Stimulated activated CD8-positive, alpha-beta memory T cell treated with anti-CD3 and anti-CD28 coated beads, Interleukin-12 subunit alpha, Interleukin-12 subunit beta, amount 100 ng/mL, for 1 hour (primary cell): ENCODE results near the gene FOXP2.
"Not testable (repeated sequence)": the region's sequence is repeated elsewhere in the genome, so short reads cannot be mapped to it uniquely, and the experiment has no call there.

Experiments used
- DNase-seq: peaks from one replicate; pipeline ENCODE4 v3.0.0-alpha.2; 2020; ENCODE audit warnings: low read depth

The FOXP2 gene

DNA sequence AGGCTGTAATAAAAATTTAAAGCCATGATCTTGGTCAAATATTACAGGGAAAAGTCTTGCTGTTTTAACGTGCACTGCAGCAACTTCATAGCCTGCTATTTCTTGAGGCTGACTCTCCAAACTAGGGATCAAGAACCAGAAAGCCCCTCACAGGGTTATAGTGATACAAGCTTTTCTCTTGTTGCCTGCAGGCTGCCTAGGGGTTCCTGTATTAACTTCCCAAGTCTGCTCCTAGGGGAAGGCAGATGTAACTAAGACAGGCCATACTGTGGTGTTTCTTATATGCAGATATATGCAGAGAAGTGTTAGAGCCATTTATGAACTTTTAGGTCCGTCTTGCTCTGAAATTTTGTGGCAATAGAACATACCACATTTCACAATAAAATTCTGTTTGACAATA lies 175.7 kb downstream of the FOXP2 start:
- DNase-seq, result no peak

DNA sequence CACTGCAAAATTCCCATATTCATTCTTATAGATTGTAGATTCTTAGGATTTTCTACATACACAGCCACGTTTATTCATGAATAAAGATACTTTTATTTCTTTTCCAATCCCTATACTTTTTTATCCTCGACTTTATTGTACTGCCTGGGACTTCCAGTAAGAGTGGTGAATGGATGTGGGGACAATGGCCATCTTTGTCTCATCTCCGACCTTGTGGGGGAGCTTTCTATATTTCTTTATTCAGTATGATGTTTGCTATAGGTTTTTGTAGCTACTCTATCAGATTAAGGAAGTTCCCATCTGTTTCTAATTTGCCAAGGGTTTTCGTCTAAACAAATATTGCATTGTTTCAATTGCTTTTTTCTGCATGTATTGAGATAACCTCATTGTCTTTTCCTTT lies 184.3 kb downstream of the FOXP2 start:
- DNase-seq, result no peak

DNA sequence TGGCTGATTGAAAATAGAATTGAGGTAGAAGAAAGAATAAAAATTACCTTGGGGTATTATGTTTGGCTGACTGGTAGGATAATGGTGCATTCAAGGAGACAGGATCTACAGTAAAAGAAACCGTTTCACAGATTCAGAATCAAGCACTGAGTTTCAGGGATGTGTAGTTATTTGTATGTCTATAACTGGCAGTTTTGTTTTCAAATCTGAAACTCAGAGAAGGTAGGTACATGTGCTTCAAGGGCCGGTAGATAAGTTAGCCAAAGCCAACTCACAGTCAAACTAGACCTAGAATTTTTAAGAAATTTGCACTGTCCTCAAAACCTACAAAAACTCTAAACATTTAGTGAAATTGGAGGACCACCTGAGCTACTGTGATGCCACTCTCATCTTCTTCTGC lies 191.5 kb downstream of the FOXP2 start:
- DNase-seq, result no peak

DNA sequence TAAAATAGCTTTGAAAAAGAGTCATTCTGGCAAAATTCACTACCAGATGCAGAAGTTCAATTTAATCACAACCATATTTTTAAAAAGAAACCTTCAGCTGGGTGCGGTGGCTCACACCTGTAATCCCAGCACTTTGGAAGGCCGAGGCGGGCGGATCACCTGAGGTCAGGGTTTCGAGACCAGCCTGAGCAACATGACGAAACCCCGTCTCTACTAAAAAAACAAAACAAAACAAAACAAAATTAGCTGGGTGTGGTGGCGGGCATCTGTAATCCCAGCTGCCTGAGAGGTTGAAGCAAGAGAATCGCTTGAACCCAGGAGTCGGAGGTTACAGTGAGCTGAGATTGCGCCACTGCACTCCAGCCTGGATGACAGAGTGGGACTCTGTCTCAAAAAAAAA lies 194.2 kb downstream of the FOXP2 start:
- DNase-seq, result not testable (repeated sequence)

DNA sequence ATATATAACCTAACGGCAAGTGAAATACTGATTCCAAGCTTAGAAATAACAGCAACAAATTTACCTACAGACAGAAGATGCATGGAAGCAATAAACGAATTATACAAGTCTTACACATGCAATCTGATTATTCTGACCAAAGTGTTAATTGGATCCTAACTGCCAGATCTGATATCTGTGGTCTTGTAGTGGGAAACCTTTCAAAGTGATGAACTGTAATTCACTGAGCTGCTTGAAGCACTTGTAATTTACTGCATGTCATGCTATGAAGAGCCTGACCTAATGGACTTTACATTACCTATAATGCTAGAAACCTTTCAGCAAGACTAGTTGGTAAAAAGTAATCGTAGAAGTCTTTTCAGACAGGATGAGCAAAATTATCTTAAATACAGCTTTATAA lies 205.6 kb downstream of the FOXP2 start:
- DNase-seq, result no peak

DNA sequence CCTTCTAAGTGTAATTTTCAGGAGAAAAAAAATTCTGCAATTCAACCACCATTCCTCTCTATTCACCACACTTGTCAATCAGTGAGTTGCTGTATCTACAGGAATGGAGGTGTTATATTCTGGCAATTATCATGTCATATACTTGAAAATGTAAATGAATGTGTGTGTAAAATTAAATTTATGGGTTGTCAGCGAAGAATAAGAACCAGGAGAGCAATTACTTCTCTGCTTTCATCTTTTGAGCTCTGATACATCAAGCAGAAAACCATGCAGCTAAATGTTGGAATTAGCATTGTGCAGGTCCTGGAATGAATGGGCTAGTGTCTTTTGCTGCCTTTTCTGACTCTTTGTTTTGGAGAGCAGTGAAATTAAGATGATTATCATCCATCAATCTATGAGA lies 207.6 kb downstream of the FOXP2 start:
- DNase-seq, result no peak

DNA sequence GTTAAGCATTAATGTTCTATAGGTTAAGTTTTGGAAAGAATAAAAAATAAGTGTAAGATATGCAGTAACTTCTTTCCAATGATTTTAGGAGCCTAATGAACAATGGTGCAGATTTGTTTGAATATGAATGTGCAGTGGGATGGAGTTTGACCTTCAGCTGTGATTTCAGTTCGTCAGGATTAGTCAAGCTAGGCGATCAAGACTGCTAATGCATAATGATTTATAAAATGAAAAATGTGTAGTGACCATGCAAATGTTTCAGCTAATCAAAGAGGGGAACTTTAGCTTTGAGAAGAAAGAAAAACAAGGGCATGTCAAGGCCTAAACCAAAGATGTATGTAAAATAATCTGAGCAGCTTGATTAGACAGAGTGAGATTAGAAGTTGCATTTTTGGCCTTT lies 208.5 kb downstream of the FOXP2 start:
- no peak for DNase-seq

DNA sequence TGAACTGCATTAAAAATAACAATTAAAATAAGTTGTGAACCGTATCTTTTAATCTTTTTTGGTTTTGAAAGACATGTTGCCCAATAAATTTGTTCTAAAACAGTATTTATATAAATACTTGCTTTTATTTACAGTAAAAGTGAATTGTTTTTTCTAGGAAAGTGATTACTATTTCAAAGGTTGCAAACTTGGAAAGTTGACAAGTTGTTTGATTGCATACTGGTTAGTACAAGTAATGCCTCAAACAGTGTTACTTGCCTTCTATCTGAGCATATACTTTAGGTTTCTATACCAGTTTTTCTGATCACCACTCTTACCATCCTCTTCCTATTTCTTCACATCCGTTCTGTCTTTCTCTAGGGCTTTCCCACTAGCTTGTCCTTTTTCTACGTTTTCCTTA lies 212.6 kb downstream of the FOXP2 start:
- DNase-seq, result no peak

DNA sequence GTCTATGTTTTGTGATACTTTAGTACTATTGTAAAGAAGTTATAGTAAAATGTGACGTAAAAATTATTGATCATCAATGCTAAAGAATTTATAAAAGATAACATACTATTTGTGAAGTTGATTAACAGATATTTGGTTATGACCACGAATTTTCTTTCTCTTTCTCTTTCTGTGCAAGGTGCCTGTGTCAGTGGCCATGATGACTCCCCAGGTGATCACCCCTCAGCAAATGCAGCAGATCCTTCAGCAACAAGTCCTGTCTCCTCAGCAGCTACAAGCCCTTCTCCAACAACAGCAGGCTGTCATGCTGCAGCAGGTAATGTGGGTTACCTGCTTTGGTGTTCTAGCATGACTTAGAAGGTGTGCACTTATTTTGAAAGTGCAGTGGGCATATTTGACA lies 213.7 kb downstream of the FOXP2 start:
- DNase-seq, result no peak

DNA sequence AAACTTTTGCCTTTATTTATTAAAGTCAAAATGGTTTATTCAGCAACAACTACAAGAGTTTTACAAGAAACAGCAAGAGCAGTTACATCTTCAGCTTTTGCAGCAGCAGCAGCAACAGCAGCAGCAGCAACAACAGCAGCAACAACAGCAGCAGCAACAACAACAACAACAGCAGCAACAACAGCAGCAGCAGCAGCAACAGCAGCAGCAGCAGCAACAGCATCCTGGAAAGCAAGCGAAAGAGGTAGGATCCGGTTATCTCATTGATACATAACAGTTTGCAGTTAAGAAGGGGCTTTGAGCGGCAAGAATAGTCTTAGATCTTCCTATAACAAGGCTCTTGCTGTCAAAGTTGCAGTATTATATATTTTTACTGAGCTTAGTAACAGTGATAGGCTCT lies 215.1 kb downstream of the FOXP2 start:
- DNase-seq, result no peak

DNA sequence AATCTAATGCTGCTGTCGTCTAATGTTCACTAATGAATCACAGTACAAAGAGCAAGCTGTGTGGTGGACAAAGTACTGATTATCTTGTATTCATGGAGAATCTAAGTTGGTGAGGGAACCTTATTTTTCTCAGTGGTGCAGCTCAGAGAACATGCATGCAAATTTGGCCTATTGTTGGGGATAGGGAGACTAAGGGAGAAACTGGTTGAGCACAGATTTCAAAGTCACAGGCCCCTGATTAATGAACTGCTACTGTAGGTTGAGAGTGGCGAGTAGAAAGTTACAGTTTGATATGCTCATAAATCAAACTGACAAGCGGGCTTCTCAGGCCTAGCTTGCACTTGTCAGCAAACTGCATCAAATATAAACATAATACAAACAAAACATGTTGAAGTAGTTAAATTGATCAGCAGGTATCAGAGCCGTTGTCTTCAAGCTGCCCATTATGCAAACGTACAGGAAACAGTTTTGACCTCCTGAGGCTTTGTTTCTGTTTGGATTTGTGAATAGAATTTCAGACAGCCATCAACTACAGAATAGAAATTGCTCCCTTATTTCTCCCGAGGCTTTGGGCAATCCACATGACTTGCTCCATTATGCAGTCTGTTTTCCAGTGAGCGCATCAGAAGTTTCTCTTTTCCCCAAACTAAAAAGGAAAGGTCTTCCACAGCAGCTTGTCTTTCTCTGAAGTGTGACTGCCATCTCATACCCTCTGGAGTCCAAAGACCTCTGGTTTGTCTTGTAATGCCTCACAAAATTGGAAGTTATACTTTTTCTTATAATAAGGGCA lies 215.8 kb downstream of the FOXP2 start:
- no peak for DNase-seq

DNA sequence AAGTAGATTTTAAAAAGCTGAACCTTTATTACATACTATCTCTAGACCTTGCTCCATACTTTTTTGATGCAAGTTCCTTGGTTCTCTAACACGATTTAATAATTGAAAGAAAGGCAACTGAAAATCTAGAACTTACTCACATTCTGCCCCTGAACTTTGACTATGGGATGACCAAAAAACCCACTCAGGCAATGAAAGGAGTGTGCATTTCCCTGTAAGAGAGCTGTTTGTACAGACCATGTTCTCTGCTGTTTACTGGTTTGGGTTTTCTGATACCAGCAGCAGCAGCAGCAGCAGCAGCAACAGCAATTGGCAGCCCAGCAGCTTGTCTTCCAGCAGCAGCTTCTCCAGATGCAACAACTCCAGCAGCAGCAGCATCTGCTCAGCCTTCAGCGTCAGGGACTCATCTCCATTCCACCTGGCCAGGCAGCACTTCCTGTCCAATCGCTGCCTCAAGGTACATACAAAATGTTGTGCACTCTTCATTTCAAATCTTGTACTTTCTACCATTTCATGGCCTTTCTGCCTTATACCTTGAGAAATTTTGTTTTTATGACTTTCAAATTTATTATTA lies 216.7 kb downstream of the FOXP2 start:
- no peak for DNase-seq

DNA sequence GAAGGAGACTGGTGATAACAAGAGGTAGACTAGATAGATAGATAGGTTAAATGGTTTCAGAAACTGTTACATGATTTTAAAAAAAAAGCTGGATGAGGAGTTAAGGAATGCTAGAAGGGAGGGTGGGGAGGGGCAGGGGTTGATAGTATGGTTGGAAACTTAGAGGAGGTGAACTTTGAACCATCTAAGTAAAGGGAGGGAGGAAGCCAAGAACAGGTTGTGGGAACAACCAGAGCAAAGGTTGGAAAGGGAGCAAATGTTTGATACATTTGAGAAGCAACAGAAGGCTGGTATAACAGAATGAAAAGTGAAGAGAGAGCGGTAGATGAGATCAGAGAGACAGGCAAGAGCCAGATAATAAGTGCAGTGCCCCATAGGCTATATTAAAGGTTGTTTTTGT lies 224.8 kb downstream of the FOXP2 start:
- no peak for DNase-seq

DNA sequence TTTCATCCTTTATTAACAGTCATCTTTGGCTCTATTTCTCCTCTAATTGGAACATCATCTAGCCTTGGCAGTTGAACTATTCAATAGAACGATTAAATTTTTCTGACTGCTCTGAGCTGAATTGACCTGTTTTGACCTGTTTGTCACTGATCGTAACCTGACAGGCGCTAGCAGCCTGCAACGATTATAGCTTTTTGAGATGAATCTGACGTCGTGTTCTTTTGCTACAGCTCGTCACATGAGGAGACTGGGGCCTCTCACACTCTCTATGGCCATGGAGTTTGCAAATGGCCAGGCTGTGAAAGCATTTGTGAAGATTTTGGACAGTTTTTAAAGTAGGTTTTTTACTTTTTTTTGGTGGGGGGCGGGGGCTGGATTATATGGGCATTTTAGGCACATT lies 229.8 kb downstream of the FOXP2 start:
- DNase-seq, result no peak

DNA sequence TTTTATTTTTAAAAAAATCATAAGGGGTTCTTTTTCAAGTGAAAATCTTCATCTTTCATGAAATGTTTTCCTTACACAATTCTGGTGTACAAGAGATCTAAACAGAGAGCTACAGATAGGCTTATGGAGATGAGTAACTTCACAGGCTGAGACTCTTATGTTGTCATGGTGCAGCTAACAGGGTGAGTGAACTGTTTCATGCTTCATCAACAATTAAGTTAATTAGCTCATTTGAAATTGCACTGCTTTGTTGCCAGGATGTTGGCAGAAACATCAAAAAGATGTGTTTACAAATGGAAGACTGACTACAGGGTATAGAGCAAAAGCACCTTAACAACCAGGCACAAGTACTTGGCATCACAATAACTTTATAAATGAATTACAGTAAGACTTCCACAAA lies 230.8 kb downstream of the FOXP2 start:
- no peak for DNase-seq

DNA sequence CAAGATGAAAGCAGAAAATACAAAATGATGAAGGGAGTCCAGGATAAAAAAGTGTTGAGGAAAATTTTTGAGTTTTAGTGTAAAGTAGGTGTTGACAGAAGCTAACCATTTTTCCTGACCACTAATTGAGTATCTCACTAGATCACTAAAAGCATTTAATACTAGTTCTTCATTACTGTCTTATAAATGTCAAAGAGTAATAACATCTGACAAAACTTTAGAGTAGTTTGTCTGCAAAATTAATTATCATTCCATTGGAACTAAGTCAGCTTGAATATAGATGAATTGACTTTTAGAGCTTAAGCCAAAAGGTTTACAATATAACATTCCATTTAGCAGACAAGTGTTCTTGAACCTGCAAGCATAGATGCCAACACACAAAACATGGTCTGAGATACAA lies 232.9 kb downstream of the FOXP2 start:
- DNase-seq, result no peak

DNA sequence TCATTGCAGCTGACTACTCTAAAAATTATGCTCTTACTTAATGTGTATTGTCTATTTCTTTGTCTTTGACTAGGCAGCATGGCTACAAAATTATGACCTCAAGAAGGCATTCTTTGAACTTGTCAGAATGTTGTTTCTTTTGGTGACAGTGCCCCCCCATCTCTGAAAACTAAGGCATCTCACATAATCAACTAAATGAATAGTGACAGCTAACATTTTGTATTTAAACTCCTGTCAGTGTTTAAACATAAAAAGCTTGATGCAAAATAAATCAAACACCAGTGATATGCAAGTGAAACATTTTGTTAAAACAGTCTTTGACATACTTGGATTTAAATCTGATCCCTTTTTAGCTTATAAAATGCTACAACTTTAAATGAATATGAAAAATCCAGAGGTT lies 233.5 kb downstream of the FOXP2 start:
- DNase-seq, result no peak

DNA sequence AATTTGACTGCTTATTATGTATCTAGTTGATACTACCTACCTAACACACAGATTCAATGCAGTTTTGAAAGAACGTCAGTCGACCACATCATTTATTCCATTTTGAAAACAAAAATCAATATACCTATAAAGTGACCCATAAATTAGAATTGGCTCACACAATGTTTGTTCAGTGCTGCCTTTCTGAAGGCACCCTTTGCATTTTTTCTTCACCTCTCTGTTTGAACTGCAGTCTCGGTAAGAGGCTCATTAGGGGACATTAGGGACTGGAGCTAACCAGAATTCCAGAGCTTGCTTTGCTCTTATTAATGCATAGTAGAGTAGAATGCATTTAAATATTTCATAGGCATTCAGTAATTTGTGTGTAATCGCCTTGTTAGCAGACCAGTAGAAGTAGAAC lies 234.1 kb downstream of the FOXP2 start:
- DNase-seq, result no peak

DNA sequence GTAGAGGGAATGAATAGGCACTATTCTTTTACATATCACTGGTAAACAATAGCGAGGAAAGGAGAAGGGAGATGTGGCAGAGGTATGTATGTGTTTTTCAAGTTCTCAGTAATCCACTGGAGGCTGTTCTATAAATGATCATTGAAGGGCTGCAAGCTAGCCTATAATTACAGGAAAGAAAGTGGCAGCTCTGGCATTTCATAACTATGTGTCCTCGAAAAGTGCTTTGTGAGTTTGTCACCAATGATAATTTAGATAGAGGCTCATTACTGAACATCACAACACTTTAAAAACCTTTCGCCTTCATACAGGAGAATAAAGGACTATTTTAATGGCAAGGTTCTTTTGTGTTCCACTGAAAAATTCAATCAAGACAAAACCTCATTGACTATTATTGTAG lies 235.1 kb downstream of the FOXP2 start:
- DNase-seq, result no peak

DNA sequence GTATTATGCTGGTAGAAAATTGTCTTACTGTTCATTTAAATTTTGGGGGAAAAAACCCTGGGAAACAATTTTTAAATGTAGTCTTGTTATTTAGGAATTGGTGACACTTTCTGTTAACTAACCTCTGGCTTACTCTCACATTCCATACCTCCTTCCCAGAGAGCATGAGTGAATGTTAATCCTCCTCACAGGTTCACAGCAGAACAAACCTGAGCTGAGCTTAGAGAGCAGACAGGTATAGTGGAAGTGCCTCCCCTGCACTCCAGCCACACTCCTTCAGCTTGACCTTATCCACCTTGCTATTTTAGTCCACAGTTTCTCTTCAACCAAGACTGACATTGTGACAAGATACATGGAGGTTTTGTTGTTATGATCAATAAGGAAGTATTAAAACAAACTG lies 235.9 kb downstream of the FOXP2 start:
- no peak for DNase-seq

DNA sequence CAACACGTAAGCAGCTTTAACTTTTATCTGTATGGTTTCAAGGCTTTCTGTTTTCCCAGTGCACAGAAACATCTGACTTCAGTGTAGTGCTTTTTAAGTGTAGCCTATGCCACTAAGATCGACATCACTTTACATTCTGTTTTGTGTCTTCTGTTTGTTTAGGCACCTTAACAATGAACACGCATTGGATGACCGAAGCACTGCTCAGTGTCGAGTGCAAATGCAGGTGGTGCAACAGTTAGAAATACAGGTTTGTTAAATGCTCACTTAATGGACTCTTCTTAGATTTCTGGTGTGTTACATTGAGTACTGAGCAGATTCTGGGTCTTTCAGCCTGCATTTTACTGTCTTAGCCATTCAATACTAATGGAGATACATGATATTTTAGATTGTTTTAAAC lies 237.4 kb downstream of the FOXP2 start:
- DNase-seq, result no peak

DNA sequence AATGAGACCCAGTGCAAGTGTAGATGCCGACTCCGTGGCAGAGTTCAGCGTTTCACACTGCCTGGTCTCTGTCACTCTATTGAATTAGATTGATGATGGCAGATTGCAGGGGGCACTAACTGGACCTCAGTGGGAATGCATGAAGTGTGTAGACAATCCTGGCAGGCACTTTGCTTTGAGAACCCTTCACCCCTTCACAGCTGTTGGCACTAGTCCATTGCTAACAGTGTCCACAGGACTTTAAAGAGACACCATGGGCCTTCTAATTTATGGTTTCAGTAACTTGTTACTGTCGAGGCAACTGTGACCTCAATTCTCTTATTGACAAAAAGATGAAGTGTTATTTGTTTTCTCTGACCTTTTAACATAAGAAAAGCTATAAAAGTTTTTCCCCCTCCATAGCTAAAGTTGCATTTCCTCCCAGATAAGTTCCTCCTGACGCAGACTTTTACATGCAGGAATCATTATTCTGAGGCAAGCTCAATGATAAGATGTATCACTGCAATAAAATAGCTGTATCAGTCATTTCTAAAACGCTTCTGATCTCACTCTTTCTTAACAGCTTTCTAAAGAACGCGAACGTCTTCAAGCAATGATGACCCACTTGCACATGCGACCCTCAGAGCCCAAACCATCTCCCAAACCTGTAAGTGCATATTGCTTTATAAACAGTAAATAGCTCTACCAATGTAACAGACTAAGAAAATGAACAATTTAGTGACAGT lies 238.9 kb downstream of the FOXP2 start:
- DNase-seq, result no peak

DNA sequence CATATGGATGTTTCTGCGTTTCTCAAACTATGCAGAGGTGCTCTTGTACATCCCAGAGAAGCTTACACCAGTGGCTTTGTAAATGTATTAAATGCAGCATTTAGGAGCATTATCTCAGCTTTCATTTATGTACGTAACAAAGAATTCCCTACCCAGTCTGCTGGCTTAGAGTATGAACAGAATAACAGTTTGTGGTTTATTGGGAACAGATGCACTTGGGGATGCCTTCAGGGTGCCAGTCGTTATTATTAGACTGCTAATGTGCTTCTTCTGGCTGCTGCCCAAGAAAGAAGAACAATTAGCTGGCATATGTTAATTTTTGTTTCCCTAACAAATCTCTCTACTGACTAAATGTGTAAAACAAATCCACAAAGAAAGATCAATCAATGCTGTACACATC lies 241.9 kb downstream of the FOXP2 start:
- no peak for DNase-seq

DNA sequence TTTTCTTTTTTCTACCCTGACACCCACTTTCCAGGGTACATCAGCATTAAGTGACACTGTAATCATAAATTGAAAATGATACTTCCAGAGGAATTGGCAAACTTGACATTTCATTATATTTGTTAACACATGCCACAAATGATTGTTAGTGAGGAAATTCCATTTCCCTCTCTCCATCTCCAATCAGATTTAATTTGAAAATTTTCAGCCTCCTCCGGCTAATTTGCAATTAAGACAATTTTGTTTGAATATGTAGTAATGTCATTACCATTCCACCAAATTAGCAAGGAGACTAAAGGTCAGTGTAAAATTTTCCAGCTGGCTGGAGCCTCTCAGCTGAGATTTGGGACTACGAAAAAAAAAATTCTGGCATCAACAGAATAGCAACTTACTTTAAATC lies 242.7 kb downstream of the FOXP2 start:
- no peak for DNase-seq
